KMS-11 (cell line): ENCODE measurements around the gene ZNF133.
"Not testable (repeated sequence)": the region's sequence is repeated elsewhere in the genome, so short reads cannot be mapped to it uniquely, and the experiment has no call there.

Experiments
- H2AFZ ChIP-seq: fragments of 200-600 bp; sonication (generic); 2 replicates; pipeline ENCODE4 v1.6.1; 2016; ENCODE audit warnings: antibody characterized with exemption, mixed run types, low read depth
- H3K27ac ChIP-seq: fragments of 200-600 bp; sonication (generic); 2 replicates; pipeline ENCODE4 v1.6.1; 2016; ENCODE audit warnings: mild to moderate bottlenecking, mixed run types
- H3K27me3 ChIP-seq: fragments of 200-600 bp; sonication (generic); 2 replicates; pipeline ENCODE4 v1.6.1; 2017; ENCODE audit warnings: mild to moderate bottlenecking, low read depth, mixed run types, moderate library complexity; ENCODE audit not compliant: insufficient read depth
- H3K36me3 ChIP-seq: fragments of 200-600 bp; sonication (generic); 2 replicates; pipeline ENCODE4 v1.6.1; 2017; ENCODE audit warnings: mild to moderate bottlenecking, mixed run types; ENCODE audit not compliant: insufficient read depth
- H3K4me1 ChIP-seq: fragments of 200-600 bp; sonication (generic); 2 replicates; pipeline ENCODE4 v1.6.1; 2016; ENCODE audit warnings: mild to moderate bottlenecking, low read depth, mixed run types; ENCODE audit not compliant: poor library complexity, severe bottlenecking
- H3K4me2 ChIP-seq: fragments of 200-600 bp; sonication (generic); 2 replicates; pipeline ENCODE4 v1.7.0; 2016; ENCODE audit warnings: mild to moderate bottlenecking, mixed run types
- H3K4me3 ChIP-seq: fragments of 200-600 bp; sonication (generic); IDR thresholded peaks from 2 replicates; pipeline ENCODE4 v1.6.1; 2017; ENCODE audit warnings: low read depth, low read length, mixed read lengths; ENCODE audit not compliant: insufficient read depth
- H3K79me2 ChIP-seq: fragments of 200-600 bp; sonication (generic); 2 replicates; pipeline ENCODE4 v1.6.1; 2016; ENCODE audit warnings: low read depth, mixed run types; ENCODE audit not compliant: insufficient read depth
- H3K9ac ChIP-seq: fragments of 200-600 bp; sonication (generic); 2 replicates; pipeline ENCODE4 v1.6.1; 2016; ENCODE audit warnings: mild to moderate bottlenecking, mixed run types
- H4K20me1 ChIP-seq: fragments of 200-600 bp; sonication (generic); 2 replicates; pipeline ENCODE4 v1.6.1; 2016; ENCODE audit warnings: mild to moderate bottlenecking, mixed run types; ENCODE audit not compliant: insufficient read depth
- TF ChIP-seq, protein P1 (sequence below): fragments of 200-600 bp; sonication (generic); conservative IDR thresholded peaks from 2 replicates; pipeline ENCODE4 v1.6.1; 2017; ENCODE audit warnings: low read depth, mild to moderate bottlenecking, antibody characterized with exemption, low read length, moderate library complexity, mixed read lengths

ZNF133 gene

DNA sequence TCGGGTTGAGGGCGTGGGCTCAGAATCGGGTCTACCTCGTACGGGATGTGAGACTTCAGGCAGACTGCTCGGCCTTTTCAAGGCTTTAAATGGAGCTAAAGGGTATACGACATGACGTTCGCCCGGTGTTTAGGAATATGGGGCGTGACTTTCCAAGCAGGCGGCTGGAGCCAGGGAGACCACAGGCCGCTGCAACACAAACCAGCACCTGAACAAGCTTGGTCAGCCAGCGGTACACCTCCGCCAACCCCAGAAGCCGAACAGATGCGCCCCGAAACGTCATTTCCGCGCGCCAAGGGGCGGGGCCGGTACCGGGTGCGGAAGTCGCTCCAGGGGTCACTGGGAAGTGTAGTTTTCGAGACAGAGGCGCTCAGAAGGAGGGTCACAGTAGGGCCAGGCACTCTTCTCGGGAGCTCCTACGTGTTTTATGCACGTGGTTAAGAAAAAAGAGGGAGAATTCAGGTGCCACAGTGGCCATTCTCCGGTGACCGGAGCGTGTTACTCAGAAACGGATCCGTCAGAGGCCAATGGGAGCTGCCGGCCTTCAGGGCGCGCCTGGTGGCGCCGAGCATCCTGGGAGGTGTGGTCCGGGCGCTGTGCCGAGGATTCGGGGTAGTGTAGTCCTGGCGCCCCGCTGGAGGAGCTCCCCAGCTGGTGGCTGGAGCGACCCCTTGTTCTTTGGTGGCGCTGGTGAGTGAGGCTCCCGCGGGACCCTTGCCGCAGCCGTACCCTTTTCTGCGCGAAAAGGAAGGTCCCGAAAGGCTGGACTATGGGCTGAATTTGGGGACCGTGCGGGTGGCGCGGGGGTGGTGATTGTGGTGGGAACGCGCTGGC is at the start of gene ZNF133:
ZNF133 (plus strand) TSS at position 613 of the 834 bp plus-strand sequence. CDS start 17,160 bp downstream, outside the sequence.
- peak within 1 kb of the TSS; percentile 60 for H3K4me2 ChIP-seq
- peak within 1 kb of the TSS; percentile 83 for H2AFZ ChIP-seq
- H3K4me1 ChIP-seq, result peaks cover 4% of the 10 kb centered on the region
- no peaks in the 10 kb centered on the region for H3K79me2 ChIP-seq
- H3K36me3 ChIP-seq, result no peaks in the 10 kb centered on the region
- no peak within 1 kb of the TSS for H3K4me3 ChIP-seq
- peak within 1 kb of the TSS; percentile 47 for H3K27ac ChIP-seq
- H4K20me1 ChIP-seq, result no peaks in the 10 kb centered on the region
- TF ChIP-seq, protein P1, sequence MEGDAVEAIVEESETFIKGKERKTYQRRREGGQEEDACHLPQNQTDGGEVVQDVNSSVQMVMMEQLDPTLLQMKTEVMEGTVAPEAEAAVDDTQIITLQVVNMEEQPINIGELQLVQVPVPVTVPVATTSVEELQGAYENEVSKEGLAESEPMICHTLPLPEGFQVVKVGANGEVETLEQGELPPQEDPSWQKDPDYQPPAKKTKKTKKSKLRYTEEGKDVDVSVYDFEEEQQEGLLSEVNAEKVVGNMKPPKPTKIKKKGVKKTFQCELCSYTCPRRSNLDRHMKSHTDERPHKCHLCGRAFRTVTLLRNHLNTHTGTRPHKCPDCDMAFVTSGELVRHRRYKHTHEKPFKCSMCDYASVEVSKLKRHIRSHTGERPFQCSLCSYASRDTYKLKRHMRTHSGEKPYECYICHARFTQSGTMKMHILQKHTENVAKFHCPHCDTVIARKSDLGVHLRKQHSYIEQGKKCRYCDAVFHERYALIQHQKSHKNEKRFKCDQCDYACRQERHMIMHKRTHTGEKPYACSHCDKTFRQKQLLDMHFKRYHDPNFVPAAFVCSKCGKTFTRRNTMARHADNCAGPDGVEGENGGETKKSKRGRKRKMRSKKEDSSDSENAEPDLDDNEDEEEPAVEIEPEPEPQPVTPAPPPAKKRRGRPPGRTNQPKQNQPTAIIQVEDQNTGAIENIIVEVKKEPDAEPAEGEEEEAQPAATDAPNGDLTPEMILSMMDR, result no peak
- no peaks in the 10 kb centered on the region for H3K27me3 ChIP-seq
- H3K9ac ChIP-seq, result peak within 1 kb of the TSS; percentile 43; the same call in 1 of the 2 replicates

DNA sequence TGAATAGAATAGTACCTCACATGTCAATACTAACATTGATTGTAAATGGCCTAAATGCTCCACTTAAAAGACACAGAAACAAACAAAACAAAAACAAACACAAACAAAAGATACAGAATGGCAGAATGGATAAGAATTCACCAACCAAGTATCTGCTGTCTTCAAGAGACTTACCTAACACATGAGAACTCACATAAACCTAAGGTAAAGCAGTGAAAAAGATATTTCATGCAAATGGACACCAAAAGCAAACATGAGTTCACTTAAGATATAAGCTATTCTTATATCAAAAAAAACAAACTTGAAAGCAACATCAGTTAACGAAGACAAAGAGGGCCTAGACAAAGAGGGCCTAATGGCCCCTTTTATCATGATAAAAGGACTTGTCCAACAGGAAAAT is 47.3 kb upstream of the ZNF133 start:
- Histone ChIP-seq H3K27ac (no peak overlapping the region), H3K4me3 (no peak overlapping the region), H3K4me1 (no peaks in the 10 kb centered on the region), H4K20me1 (no peaks in the 10 kb centered on the region), H3K27me3 (no peaks in the 10 kb centered on the region), H3K4me2 (no peak overlapping the region), H3K79me2 (no peaks in the 10 kb centered on the region), H3K36me3 (no peaks in the 10 kb centered on the region), H2AFZ (no peak overlapping the region), H3K9ac (no peak overlapping the region)
- TF ChIP-seq, protein P1, result no peak

DNA sequence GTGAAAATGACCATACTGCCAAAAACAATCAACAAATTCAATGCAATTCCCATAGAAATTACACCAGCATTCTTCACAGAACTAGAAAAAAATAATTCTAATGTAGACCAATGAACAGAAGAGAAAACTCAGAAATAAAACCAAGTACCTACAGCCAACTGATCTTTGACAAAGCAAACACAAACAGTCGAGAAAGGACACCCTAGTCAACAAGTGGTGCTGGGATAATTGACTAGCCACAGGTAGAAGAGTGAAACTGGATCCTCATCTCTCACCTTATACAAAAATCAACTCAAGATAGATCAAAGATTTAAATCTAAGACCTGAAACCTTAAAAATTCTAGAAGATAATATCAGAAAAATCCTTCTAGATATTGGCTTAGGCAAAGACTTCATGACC is 44.5 kb upstream of the ZNF133 start:
- no peak overlapping the region for H3K9ac ChIP-seq
- no peak overlapping the region for H3K4me2 ChIP-seq
- no peak overlapping the region for H3K27ac ChIP-seq
- H3K27me3 ChIP-seq, result no peaks in the 10 kb centered on the region
- no peaks in the 10 kb centered on the region for H3K36me3 ChIP-seq
- H3K4me1 ChIP-seq, result no peaks in the 10 kb centered on the region
- H4K20me1 ChIP-seq, result no peaks in the 10 kb centered on the region
- H3K79me2 ChIP-seq, result no peaks in the 10 kb centered on the region
- TF ChIP-seq, protein P1, result no peak
- H3K4me3 ChIP-seq, result no peak overlapping the region
- H2AFZ ChIP-seq, result no peak overlapping the region

DNA sequence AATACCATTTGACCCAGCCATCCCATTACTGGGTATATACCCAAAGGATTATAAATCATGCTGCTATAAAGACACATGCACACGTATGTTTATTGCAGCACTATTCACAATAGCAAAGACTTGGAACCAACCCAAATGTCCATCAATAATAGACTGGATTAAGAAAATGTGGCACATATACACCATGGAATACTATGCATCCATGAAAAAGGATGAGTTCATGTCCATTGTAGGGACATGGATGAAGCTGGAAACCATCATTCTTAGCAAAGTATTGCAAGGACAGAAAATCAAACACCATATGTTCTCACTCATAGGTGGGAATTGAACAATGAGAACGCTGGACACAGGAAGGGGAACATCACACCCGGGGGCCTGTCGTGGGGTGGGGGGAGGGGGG is 39.8 kb upstream of the ZNF133 start:
- not testable (repeated sequence) for H3K27ac ChIP-seq, H2AFZ ChIP-seq

DNA sequence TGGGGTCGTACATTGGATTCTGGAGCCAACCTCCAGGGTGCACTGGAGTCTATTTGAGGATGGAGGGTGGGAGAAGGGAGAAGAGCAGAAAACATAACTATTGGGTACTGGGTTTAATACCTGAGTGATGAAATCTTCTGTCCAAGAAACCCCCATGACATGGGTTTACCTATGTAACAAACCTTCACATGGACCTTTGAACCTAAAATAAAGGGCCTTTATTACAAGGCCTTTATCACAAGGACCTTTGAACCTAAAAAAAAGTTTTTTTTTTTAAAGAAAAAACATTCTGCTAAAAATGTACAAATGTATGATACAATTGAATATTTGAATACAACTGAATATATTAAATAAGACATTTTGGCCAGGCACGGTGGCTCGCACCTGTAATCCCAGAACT is 38.1 kb upstream of the ZNF133 start:
- no peaks in the 10 kb centered on the region for H3K4me1 ChIP-seq
- H3K27me3 ChIP-seq, result no peaks in the 10 kb centered on the region
- H3K79me2 ChIP-seq, result no peaks in the 10 kb centered on the region
- no peak overlapping the region for H3K9ac ChIP-seq
- H3K36me3 ChIP-seq, result no peaks in the 10 kb centered on the region
- H3K4me3 ChIP-seq, result no peak overlapping the region
- no peak overlapping the region for H3K4me2 ChIP-seq
- H3K27ac ChIP-seq, result no peak overlapping the region
- TF ChIP-seq, protein P1, result no peak
- no peak overlapping the region for H2AFZ ChIP-seq
- H4K20me1 ChIP-seq, result no peaks in the 10 kb centered on the region

More for the DNA sequence above, 39.8 kb upstream of the ZNF133 start:
- not testable (repeated sequence) for H3K4me3 ChIP-seq, H3K4me2 ChIP-seq, H3K79me2 ChIP-seq, H3K36me3 ChIP-seq, H3K9ac ChIP-seq, H4K20me1 ChIP-seq, H3K4me1 ChIP-seq, H3K27me3 ChIP-seq
